Measurements from ENCODE around the gene R3HDML.
A peak's percentile ranks its signal among the peaks of the same experiment; 100 is the strongest.

The R3HDML gene

GRCh38 chr20:44367746-44368145 lies 30.9 kb downstream of the R3HDML start:
- DNase-seq: no peak

GRCh38 chr20:44370639-44371218 lies 33.9 kb downstream of the R3HDML start:
- DNase-seq: no peak

- DNase-seq: no peak
These were observed 45.8 kb downstream of the R3HDML start for GRCh38 chr20:44382641-44383040.

GRCh38 chr20:44384423-44385027 lies 47.7 kb downstream of the R3HDML start:
- peak; percentile 51 for DNase-seq

- peak; percentile 71 for DNase-seq
These were observed 51.7 kb downstream of the R3HDML start for GRCh38 chr20:44388466-44389023.

GRCh38 chr20:44389871-44390270 lies 53.0 kb downstream of the R3HDML start:
- DNase-seq: no peak

- no peak for DNase-seq
These were observed 53.4 kb downstream of the R3HDML start for GRCh38 chr20:44390280-44390679.

- no peak for DNase-seq
These were observed 55.4 kb downstream of the R3HDML start for GRCh38 chr20:44392088-44392775.

- DNase-seq: no peak
These were observed 56.1 kb downstream of the R3HDML start for GRCh38 chr20:44392776-44393607.

GRCh38 chr20:44393608-44394451 lies 57.0 kb downstream of the R3HDML start:
- no peak for DNase-seq

GRCh38 chr20:44394452-44394701 lies 57.5 kb downstream of the R3HDML start:
- DNase-seq: no peak

GRCh38 chr20:44394702-44395460 lies 58.0 kb downstream of the R3HDML start:
- no peak for DNase-seq

GRCh38 chr20:44395461-44396340 lies 58.9 kb downstream of the R3HDML start:
- no peak for DNase-seq

- no peak for DNase-seq
These were observed 59.7 kb downstream of the R3HDML start for GRCh38 chr20:44396369-44397130.

GRCh38 chr20:44398335-44398734 lies 61.5 kb downstream of the R3HDML start:
- peak; percentile 80 for DNase-seq

- DNase-seq: no peak
These were observed 62.6 kb downstream of the R3HDML start for GRCh38 chr20:44399446-44399845.

GRCh38 chr20:44400671-44400969 lies 63.8 kb downstream of the R3HDML start:
- no peak for DNase-seq

Data from fibroblast of skin of right biceps (primary cell).